Liver (tissue), 3 donors: Measurements from ENCODE around the gene ABHD5.
"Not testable (repeated sequence)": the region's sequence is repeated elsewhere in the genome, so short reads cannot be mapped to it uniquely, and the experiment has no call there.

Experiments used
- ATF3 ChIP-seq: IDR thresholded peaks from 2 replicates; pipeline ENCODE4 v1.6.1; 2016; ENCODE audit warnings: antibody characterized with exemption
- EGR1 ChIP-seq, 2 donors: IDR thresholded peaks; 2 replicates each; pipeline ENCODE4 v1.6.1; 2016 to 2018; ENCODE audit warnings: antibody characterized with exemption in 2 of 2, low read depth in 2 of 2
- GABPA ChIP-seq, 2 donors: IDR thresholded peaks in 1 of 2; conservative IDR thresholded peaks in 1 of 2; 2 replicates each; pipeline ENCODE4 v1.6.1; 2016; ENCODE audit warnings: antibody characterized with exemption in 2 of 2, mild to moderate bottlenecking in 1 of 2, moderate library complexity in 1 of 2
- JUND ChIP-seq, 2 donors: IDR thresholded peaks; 2 replicates each; pipeline ENCODE4 v1.6.1; 2016; ENCODE audit warnings: antibody characterized with exemption in 2 of 2
- RAD21 ChIP-seq, 2 donors: IDR thresholded peaks; 2 replicates each; pipeline ENCODE4 v1.6.1; 2016; ENCODE audit warnings: antibody characterized with exemption in 2 of 2, mild to moderate bottlenecking in 2 of 2
- RXRA ChIP-seq, 2 donors: IDR thresholded peaks; 2 replicates each; pipeline ENCODE4 v1.6.1; 2017 to 2018; ENCODE audit warnings: antibody characterized with exemption in 2 of 2, mild to moderate bottlenecking in 1 of 2
- YY1 ChIP-seq: IDR thresholded peaks from 2 replicates; pipeline ENCODE4 v1.6.1; 2016; ENCODE audit warnings: antibody characterized with exemption, mild to moderate bottlenecking
- ZBTB33 ChIP-seq: IDR thresholded peaks from 2 replicates; pipeline ENCODE4 v1.6.1; 2016; ENCODE audit warnings: antibody characterized with exemption
- TF ChIP-seq, protein P1 (sequence below): IDR thresholded peaks from 2 replicates; pipeline ENCODE4 v1.6.1; 2016; ENCODE audit warnings: antibody characterized with exemption, mild to moderate bottlenecking
- TF ChIP-seq, protein P2 (sequence below): fragments of 150-350 bp; IDR thresholded peaks from 2 replicates; pipeline ENCODE4 v1.5.1; 2017; ENCODE audit warnings: improper control_type of control experiment, low read depth, low read length; ENCODE audit not compliant: missing input control
- TF ChIP-seq, protein P3 (sequence below): IDR thresholded peaks from 2 replicates; pipeline ENCODE4 v1.6.1; 2016; ENCODE audit warnings: antibody characterized with exemption
- donor health status: healthy.
- donor health status: healthy.

DNA sequence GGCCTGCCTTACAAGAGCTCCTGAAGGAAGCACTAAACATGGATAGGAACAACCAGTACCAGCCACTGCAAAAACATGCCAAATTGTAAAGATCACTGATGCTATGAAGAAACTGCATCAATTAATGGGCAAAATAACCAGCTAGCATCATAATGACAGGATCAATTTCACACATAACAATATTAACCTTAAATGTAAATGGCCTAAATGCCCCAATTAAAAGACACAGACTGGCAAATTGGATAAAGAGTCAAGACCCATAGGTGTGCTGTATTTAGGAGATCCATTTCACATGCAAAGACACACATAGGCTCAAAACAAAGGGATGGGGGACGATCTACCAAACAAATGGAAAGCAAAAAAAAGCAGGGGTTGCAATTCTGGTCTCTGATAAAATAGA is 29.4 kb upstream of the ABHD5 start:
- TF ChIP-seq, protein P1, sequence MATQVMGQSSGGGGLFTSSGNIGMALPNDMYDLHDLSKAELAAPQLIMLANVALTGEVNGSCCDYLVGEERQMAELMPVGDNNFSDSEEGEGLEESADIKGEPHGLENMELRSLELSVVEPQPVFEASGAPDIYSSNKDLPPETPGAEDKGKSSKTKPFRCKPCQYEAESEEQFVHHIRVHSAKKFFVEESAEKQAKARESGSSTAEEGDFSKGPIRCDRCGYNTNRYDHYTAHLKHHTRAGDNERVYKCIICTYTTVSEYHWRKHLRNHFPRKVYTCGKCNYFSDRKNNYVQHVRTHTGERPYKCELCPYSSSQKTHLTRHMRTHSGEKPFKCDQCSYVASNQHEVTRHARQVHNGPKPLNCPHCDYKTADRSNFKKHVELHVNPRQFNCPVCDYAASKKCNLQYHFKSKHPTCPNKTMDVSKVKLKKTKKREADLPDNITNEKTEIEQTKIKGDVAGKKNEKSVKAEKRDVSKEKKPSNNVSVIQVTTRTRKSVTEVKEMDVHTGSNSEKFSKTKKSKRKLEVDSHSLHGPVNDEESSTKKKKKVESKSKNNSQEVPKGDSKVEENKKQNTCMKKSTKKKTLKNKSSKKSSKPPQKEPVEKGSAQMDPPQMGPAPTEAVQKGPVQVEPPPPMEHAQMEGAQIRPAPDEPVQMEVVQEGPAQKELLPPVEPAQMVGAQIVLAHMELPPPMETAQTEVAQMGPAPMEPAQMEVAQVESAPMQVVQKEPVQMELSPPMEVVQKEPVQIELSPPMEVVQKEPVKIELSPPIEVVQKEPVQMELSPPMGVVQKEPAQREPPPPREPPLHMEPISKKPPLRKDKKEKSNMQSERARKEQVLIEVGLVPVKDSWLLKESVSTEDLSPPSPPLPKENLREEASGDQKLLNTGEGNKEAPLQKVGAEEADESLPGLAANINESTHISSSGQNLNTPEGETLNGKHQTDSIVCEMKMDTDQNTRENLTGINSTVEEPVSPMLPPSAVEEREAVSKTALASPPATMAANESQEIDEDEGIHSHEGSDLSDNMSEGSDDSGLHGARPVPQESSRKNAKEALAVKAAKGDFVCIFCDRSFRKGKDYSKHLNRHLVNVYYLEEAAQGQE: not testable (repeated sequence)
- TF ChIP-seq, protein P2, sequence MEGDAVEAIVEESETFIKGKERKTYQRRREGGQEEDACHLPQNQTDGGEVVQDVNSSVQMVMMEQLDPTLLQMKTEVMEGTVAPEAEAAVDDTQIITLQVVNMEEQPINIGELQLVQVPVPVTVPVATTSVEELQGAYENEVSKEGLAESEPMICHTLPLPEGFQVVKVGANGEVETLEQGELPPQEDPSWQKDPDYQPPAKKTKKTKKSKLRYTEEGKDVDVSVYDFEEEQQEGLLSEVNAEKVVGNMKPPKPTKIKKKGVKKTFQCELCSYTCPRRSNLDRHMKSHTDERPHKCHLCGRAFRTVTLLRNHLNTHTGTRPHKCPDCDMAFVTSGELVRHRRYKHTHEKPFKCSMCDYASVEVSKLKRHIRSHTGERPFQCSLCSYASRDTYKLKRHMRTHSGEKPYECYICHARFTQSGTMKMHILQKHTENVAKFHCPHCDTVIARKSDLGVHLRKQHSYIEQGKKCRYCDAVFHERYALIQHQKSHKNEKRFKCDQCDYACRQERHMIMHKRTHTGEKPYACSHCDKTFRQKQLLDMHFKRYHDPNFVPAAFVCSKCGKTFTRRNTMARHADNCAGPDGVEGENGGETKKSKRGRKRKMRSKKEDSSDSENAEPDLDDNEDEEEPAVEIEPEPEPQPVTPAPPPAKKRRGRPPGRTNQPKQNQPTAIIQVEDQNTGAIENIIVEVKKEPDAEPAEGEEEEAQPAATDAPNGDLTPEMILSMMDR: not testable (repeated sequence)
- not testable (repeated sequence) for TF ChIP-seq ZBTB33; RAD21 (IDR thresholded peaks at IDR 0.05); EGR1 (IDR thresholded peaks at IDR 0.05; ENCODE audit: low read depth in 2 of 2); RXRA (IDR thresholded peaks at IDR 0.05); YY1; JUND (IDR thresholded peaks at IDR 0.05); ATF3; GABPA (IDR thresholded peaks at IDR 0.05 in 1 of 2, conservative IDR thresholded peaks at IDR 0.05 in 1 of 2)
- TF ChIP-seq, protein P3, sequence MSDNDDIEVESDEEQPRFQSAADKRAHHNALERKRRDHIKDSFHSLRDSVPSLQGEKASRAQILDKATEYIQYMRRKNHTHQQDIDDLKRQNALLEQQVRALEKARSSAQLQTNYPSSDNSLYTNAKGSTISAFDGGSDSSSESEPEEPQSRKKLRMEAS: not testable (repeated sequence)
